GM19035 (cell line): ENCODE results near the gene DBH.

Experiments used
- ATAC-seq: cut with Tn5 transposase; IDR thresholded peaks from one replicate; pipeline ENCODE4 v1.9.1; 2021; ENCODE audit not compliant: unreplicated experiment

The DBH gene

DNA sequence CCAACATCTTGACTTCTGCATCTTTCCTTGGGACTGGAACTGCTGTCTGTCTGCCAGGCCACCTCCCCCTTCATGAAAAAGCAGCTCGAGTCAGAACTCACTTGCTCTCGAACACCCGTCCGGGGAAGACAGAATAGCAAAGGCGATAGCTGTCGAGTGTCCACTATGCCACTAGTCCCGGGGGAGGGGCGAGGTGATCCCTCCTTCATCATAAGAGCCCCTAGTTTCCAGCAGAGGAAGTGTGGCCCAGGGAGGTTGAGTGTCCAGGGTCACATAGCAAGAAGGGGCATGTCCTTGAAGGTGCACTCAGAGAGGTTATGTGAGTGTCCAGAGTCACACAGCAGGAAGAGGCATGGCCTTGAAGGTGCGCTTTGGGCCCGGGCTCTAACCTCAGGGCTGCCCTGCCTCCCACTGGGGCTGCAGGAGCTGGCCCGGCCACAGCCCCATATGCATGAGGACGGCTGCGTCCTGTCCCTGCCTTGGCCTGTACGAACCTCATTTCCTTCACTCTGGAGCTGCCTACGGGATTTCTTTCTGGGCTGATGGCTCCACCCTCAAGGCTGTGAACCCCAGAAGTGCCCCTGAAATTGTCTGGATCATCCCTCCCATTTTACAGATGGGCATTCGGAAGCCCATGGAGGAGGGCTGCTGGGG is 6.7 kb downstream of the DBH start:
- no peak for ATAC-seq

DNA sequence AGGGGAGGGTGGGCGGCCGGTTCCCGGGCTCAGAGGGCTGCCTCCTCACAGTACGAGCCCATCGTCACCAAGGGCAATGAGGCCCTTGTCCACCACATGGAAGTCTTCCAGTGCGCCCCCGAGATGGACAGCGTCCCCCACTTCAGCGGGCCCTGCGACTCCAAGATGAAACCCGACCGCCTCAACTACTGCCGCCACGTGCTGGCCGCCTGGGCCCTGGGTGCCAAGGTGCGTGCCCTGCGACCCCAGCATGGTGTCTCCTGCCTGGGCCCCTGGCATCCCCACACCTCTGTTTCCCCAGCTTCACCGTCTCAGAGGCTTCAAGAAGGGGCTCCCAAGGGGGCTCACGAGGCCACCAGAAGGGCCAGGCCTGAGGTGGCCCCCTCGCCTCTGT is 7.2 kb downstream of the DBH start:
- no peak for ATAC-seq

DNA sequence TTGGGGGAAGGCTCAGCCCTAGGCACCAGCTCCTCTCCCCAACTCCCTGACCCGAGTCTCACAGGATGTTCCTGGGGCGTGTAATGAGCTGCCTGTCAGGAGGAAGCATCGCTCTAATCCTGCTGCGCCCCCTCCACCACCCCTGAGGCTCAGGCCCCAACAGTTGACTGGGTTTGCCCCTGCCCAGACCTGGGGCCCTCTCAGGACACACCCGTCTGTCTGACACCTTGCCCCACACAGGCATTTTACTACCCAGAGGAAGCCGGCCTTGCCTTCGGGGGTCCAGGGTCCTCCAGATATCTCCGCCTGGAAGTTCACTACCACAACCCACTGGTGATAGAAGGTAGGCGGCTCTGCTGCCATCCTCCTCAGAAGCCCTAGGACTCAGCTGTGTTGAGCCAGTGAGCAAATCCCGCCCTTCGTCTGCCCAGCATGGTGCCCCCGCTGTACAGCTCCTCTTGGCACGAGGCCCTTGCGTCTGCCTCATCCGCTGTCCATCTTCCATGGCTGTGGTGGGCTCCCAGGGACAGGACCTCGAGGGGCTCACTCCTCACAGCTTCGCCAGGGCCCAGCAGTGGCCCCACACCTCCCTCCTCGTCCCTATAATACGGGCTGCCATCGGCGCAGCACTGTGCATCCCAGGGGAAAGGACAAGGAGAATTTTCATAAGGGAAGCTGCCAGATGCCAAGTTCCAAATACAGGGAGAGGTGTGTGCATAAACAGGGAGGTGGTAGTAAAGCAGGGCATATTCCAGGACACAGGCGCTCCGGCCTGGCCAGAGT is 8.0 kb downstream of the DBH start:
- ATAC-seq: no peak

DNA sequence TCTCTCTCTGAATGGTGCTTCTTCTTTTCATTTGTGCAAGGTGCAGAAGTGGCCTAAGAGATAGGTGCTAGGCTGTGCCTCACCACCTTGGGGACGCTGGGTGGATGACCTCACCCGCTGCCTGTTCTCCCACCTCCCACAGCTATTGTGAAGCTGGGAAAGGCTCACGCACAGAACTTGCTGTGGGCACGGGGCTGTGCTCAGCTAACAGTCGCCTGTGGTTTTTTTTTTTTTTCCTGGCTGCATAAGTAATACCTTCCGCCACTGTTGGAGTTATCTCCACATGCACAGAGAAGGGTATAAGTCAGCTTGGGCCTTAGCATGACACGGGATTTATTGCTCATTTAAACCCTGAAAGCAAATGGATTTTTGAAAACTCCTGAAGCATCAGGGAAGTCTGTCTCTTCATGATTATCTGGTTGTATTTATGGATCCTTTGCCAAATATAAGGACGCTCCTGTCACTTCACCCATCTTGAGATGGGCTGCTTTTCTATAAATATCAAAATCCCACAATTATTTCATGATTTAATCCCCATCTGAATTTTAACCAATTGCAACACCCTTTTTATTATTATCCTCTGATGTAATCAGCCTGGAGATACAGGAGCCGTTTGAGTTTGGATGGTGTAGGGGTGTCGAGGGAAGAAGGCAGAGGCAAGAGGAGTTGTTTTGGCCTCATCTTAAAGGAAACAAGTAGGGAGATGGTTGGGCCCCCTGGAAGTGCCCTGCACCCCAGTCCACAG is 9.0 kb downstream of the DBH start:
- no peak for ATAC-seq

DNA sequence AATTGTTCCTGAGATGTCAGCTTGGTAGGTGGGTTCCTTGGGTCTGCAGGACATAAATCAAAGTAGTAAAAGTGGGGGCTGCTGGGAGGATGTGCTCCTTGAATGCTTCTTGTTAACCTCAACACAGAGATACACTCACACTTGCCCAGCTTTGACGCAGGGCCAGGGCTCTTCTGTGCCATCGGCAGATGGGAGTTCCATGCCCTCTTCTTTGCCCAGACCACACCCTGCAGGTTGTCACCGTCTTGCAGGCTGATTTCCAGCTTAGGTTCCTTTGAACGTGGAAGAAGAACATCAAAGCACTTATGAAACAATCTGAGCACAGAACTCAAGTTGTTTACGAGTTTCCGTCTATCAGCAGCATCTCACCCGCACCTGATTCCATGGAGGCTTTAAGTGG is 11.0 kb downstream of the DBH start:
- no peak for ATAC-seq

DNA sequence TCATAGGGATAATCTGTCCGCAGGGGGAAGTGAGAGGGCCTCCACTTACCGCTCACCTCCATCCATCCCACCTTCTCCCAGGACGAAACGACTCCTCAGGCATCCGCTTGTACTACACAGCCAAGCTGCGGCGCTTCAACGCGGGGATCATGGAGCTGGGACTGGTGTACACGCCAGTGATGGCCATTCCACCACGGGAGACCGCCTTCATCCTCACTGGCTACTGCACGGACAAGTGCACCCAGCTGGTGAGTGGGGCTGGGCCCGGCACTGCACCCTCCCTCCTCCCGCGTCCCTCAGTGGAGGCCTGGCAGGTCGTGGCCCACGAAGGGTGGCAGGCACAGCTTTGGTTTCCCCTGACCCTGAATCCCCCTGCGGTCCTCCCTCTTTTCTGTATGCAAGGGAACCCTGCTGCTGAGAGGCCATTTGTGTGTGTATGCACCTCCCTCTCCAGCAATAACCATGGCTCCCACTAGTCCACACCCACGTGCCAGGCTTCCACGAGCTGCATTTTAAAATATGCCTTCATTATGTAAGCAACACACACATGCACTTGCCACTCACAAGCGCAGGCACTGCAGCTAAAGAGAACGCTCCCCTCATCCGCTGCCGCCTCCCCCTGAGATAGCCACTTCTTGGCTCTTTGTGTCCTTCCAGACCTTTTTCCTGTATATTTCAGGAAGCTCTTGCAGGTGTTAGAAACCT is 11.8 kb downstream of the DBH start:
- no peak for ATAC-seq

DNA sequence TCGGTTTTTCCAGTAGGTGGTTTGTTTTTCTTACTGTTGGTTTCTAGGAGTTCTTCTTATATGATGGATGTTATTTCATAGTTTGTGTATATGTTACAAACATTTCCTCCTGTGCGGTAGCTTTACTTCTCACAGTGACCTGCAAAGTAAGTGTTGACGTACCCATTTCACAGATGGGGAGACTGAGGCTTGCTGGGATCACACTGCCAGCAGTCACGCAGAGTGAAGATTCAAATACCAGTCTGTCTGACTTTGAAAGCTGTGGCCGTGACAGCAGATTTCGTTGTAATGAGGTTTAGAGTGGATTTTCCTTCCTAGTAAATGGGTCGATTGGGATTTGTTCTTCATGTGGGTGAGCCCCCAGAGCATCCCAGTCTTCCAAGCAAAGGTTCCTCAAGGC is 13.0 kb downstream of the DBH start:
- no peak for ATAC-seq

DNA sequence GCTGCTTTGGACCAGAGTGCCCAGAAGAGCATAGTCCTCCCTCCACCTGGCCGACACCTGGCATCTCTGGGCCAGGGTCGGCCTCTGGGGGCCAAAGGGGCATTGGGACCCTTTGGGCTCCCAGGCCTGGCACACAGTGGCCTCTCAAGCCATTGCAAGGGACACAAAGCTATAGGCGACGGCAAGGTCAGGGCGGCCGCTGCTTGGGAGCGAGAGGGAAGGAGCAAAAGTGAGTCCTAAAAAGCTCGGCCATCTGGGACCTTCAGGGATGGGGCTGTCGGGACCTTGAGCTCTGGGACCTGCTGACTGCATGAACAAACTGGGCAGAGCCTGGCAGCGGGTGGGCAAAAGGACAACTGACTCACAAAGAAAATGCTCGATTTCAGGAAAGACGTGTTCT is 13.9 kb downstream of the DBH start:
- no peak for ATAC-seq

DNA sequence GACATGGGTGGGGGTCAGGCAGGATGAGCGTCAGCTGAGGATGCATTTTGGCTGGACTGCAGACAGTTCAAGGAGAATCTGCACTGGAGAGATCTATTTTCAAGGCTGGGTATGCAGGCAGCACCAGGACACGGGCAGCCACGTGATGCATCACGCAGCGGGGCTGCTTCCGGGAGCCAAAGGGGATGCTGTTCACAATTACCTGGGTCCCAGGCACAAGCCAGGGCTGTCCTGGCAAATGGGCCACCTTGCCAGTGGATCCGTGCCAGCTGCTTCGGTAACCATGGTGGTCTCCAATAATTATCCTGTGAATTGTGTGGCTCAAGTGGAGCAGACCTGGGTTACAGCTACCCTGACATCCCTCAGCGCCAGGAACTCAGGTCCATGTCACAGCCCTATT is 17.5 kb downstream of the DBH start:
- no peak for ATAC-seq

DNA sequence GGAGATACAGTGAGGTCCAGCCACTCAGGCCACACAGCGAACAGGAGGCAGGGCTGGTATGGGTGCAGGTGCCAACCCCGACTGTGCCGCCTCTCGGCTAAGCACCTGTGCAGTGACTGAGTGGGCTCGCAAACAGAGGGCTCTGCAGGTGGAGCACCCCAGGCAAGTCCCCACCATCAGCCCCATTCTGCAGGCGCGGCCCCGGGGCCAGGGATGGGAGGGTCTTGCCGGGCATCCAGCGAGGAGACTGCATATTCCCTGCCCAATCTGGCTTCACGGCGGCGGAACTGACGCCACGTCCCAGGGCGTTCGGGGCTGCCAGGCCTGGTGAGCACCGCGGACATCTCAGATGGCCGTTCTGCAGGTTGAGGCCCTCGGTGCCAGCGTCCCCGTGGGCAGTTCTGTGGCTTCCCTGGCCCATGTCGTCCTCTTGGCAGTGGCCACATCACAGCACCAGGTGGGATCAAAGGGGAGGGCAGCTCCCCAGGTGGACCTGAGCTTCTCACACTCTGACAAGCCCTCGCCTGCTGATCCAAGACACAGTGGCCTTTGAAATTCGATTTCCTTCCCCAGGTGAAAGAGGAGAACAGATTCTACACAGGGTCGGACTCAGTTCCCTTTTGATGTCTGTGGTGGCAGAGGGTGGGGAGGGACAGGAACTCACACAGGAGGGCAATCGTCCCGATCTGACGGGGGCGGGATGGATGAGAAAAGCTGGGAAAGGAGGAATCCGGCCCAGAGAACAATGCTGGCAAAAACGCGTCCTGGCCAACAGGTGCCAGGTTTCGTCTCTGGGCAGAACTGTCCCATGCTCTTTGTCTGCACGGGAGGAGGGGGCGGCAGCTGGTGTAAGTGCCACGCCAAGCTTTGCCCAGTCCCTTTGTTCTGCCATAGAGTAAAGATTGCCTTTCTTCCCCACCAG is 18.8 kb downstream of the DBH start:
- ATAC-seq: no peak

DNA sequence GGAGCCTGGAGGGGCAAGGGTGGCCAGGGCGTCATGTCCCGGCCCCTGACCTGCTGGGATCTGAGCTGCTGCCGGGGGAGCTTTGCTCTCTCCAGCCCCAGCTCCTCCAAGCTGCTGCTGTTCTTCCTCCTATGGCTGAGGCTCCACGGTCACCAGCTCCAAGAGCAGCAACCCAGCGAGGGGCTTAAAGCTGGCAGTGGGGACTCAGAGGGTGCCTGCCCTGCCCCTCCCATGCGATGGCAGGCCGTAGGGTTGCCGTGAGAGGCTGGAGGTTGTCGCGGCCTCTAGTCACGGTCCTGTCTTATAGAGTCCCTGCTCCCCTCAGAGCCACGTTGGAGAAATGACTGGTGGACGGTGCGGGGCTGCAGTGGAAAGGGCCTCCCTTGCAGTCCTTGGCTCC is 19.5 kb downstream of the DBH start:
- no peak for ATAC-seq

DNA sequence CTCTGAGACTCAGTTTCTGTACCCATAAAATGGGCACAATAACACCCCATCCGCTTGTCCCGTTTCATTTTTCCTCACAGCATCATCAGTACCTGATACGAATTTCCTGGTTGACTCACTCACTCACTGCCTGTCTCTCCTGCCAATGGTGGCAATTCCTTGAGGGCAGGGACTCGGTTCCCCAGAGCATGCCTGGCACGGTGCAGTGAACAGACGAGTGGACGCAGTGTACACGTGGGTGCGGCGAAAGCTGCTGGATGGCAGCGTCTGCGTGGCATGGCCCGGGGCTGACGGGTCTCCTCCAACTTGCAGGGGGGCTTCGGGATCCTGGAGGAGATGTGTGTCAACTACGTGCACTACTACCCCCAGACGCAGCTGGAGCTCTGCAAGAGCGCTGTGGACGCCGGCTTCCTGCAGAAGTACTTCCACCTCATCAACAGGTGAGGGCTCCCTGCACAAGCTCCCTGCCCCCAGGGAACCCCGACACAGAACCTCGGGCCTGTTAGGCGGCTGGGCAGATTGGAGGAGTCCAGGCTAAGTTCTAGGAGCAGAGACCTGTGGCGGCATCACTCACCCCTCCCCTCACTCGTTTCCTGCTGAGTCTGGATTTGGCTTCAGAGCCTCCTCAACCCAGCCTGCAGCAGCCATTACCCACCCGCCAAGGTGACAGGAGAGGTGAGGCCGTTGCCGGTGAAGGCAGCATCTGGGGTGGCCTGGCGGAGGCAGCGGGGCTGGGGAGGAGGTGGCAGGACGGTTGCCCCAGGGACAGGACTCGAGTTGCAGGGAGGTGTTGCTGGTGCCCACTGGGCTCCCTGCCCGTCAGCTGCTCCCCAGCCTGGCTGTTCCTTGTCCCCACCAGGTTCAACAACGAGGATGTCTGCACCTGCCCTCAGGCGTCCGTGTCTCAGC is 20.3 kb downstream of the DBH start:
- ATAC-seq: no peak

DNA sequence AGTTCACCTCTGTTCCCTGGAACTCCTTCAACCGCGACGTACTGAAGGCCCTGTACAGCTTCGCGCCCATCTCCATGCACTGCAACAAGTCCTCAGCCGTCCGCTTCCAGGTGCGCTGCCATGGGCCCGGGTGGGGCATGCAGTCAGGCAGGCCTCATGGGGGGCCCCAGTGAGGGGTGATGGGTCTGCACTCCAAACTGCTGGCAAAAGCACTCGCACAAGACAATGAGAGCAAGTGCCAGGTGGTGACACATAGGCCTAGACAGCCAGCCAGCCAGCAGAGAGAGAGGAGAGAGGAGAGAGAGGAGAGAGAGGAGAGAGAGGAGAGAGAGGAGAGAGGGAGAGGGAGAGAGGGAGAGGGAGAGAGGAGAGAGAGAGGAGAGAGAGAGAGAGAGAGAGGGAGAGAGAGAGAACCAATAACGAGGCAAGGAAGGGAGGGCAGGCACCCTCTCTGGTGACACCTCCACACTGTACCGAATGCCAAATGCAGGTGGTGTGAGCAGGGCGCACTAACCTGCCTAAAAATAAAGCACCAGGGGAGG is 21.0 kb downstream of the DBH start:
- no peak for ATAC-seq

DNA sequence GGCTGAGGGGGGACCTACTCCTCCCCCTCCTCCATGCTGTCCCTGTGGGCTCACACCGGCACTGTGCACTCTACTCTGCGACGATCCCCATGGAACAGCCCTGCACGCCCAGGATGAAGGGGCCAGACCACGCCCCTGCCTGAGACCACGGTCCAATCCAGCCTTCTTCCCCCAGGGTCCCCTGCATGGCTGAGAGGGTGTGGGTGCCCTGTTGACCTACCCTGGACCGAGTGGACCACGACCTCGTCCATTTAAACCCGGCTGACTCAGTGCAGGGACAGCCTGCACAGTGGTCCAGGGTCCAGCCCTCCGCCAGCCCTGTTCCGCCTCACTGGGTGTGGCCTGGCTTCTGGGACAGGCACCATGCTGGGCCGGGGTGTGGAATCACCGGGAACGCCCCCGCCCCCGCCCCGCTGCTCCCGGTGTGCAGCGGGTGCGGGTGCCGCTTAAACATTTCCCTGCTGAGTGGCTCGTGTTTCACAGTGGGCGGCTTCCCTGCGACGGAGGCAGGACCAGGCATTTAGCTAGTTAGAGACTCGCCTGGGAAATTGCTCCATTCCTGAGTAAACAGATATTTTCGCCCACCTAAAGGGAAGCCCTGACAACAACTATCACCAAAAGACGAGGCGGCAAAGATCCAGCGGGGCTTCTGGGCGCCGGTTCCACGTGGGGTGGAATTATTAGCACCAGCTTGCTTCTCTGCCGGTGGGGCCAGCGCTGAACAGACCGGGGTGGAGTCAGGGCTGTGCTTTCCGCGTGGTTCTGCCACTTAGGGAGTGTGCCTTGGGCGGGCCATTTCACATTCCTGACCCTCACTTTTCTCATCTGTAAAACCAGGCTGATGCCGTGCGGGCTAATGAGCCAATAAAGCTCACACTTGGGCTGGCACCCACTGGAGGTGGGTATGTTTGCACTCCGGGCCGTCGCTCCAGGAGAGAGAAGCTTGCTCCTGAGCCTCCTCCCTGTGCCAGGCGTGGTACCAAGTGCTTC is 22.6 kb downstream of the DBH start:
- ATAC-seq: no peak

DNA sequence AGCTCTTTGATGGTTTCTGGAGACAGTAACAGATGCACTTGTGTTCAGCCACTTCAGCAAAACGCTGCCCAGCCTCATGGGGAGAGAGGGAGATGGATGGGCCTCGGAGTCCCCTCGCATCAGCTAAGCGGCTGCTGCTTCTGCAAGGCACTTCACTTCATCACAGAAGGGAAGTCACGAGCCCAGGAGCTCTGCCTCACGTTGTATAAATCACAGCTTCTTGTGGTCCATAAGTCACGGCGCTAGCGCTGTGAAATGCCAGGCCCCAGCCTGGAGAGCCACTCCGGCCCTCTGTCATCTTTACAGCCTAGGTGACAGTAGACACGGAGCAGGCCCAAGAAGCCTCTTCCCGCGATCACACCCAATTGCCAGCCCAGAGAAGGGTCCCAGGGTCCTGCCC is 23.4 kb downstream of the DBH start:
- no peak for ATAC-seq

DNA sequence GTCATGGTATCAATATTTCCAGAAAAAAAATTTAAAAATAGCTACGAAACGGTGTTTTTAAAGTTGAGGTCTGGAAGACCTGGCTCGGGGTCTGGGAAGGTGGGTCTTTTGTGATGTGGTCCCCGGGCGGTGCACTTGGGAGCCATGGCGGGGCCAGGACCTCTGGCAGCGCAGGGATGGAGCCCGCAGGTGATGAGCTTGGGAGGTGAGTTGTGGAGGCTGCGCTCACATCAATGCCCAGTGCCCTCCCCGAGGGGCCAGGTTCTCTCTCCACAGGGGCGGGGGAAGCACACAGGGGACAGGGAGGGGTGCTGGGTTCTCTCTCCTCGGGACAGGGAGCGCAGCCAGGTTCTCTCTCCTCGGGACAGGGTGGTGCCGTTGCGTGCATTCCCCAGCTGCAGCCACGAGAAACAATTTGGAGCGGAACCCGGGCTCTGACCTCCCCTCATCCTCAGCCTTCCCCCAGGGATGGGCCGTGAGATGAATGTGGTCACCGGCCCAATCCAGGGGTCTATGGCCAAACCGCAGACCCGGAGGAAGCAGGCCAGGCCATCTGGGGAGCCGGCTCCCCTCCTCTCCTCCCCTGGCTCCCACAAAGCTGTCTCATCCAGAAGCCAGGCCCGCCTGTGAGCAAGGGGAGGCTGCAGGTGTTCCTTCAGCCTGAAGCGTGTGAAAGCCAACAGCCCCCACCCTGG is 25.8 kb downstream of the DBH start:
- no peak for ATAC-seq
